GM21360 (cell line): Measurements from ENCODE around the gene TMEM95.

Experiments used
- ATAC-seq: cut with Tn5 transposase; IDR thresholded peaks from one replicate; pipeline ENCODE4 v1.9.1; 2021; ENCODE audit warnings: mild to moderate bottlenecking, moderate library complexity; ENCODE audit not compliant: unreplicated experiment

TMEM95 gene

DNA sequence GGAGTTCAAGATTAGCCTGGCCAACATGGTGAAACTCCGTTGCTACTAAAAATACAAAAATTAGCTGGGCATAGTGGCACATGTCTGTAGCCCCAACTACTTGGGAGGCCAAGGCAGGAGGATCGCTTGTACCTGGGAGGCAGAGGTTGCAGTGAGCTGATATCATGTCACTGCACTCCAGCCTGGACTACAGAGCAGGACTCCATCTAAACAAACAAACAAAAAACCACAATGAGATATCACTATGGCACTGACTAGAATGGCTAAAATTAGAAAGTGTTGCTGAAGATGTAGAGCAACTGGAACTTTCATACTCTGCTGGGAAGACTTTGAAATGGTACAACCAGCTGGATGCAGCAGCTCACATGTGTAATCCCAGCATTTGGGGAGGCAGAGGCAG lies 19.4 kb downstream of the TMEM95 start:
- ATAC-seq, result no peak

DNA sequence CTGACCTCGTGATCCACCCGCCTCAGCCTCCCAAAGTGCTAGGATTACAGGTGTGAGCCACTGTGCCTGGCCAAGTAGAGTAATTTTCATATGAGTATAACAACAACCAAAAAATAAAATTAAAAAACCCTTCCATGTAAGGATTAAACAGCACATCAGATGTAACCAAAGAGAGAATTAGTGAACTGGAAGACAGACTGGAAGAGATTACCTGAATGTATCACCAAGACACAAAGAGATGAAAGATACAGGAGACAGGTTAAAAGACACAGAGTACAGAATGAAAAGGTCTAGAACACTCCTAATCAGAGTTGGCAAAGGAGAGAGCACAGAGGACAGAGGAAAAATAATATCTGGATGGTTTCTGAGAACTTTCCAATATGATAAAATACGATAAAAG lies 24.2 kb downstream of the TMEM95 start:
- ATAC-seq, result no peak

DNA sequence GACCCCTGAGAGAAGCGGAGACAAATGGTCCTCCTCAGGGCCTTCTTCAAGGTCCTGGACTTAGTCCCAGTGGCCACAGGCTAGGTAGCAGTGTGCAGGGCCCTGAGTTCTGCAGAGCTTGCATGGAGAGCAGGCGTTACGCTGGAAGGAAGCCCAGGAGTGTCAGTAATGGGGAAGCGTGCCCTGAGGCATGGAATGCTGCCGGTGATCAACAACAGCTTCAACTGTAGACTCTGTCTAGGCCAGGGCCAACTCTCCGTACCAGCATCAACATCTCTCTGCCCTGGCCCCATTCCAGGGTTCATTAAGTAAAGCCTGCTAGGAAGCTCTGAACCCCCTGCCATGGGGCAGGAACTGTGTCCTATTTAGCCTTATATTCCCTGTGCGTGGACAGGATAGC lies 25.4 kb downstream of the TMEM95 start:
- no peak for ATAC-seq

DNA sequence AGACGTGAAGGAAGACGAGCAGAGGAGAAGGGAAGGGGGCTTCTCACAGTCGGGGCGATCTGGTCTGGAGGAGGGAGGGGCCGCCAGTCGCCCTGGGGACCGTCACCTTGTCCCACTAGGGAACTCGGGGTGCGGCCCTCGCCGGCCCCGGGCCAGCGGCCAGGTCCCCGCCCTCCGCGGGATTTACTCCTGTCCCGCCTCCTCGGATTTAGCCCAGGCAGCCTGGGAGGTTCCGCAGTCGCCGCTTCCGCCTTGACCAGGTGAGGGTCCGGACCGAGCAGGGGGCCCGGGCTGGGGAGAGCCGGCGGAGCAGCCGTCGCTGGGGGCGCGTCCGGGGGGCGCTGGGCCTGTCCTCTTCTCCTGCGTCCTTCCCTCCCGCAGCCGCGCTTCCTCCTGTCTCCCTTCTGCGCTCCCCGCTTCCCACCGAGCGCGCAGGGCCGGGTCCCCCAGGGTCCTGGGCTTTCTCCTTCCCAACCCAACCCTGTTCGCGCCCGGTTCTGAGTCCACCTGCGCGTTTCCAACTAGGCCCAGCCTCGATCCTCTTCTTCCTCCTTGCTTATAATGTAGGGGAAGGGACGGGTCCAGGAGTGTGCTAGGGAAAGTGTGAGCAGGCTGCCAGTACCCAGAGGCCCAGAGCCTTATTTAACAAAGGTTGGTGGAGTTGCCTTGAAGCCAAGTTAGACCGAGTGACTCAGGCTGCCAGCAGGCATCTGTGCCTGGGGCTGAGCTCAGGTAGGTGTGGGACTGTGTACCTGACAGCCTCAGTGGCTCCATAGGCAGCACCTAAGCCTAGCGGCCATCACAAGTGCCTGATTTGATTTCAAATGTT lies 26.1 kb downstream of the TMEM95 start, which contains the start of gene TNK1:
TNK1 (plus strand) TSS at position 235 of the 829 bp plus-strand sequence. CDS start 1,838 bp downstream, outside the sequence.
- no peak for ATAC-seq

DNA sequence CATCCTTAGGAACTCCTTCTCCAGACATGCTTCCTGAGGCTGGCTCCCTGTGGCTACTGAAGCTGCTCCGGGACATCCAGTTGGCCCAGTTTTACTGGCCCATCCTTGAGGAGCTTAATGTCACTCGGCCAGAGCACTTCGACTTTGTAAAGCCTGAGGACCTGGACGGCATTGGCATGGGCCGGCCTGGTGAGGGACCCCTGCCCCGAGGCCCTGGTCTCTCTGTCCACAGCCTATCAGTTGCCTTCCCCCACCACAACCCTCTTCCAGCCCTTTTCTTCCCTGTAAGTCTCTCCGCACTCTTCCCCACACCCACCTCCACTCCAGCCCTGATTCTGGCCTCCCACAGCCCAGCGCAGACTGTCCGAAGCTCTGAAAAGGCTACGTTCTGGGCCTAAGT lies 27.9 kb downstream of the TMEM95 start:
- ATAC-seq, result no peak

DNA sequence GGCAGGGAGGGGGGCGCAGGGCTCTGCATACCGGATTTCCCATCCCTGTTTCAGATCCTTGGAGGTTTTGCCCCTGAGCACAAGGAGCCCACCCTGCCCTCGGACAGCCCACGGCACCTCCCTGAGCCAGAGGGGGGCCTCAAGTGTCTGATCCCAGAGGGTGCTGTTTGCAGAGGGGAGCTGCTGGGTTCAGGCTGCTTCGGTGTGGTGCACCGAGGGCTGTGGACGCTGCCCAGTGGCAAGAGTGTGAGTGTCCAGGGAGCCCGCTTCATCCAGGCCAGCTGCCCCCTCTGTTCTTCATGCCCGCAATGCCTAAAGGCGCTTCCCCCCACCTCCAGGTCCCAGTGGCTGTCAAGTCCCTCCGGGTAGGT lies 28.4 kb downstream of the TMEM95 start:
- no peak for ATAC-seq

DNA sequence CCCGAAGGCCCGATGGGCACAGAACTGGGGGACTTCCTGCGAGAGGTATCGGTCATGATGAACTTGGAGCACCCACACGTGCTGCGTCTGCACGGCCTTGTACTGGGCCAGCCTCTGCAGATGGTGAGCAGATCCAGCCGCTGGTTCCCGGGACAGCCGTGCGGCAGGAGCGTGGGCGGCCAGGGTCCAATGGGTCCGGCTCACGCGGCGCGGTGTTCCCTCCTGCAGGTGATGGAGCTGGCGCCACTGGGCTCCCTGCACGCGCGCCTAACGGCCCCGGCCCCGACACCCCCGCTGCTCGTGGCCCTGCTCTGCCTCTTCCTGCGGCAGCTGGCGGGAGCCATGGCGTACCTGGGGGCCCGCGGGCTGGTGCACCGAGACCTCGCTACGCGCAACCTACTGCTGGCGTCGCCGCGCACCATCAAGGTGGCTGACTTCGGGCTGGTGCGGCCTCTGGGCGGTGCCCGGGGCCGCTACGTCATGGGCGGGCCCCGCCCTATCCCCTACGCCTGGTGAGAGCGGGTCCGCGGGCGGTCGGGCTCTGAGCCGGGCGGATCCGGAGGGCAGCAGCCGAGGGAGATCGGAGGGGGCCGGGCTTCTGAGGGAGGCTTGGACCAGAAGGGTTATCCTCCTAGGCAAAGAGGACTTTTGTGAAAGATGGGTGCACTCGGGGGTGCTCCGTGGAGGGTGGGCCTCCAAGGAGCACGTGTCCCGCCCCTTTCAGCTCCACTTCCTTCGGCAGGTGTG lies 29.0 kb downstream of the TMEM95 start:
- peak; percentile 48 for ATAC-seq

DNA sequence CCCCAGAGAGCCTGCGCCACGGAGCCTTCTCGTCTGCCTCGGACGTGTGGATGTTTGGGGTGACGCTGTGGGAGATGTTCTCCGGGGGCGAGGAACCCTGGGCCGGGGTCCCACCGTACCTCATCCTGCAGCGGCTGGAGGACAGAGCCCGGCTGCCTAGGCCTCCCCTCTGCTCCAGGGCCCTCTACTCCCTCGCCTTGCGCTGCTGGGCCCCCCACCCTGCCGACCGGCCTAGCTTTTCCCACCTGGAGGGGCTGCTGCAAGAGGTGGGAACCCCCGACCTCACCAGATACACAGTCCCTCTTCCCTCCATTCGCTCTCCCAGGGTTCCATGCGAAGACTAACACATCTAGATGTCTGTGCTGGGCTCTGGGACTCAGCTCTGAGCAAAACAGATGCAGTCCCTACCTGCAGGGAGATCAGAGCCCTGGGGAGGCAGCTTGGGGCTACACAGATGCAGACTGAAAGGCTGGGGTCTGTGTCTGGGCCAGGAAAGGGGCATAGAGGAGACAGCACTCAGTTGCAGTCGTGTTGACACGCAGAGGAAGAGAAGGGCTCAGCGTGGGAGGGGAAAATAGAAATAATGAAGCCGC lies 29.6 kb downstream of the TMEM95 start:
- no peak for ATAC-seq

DNA sequence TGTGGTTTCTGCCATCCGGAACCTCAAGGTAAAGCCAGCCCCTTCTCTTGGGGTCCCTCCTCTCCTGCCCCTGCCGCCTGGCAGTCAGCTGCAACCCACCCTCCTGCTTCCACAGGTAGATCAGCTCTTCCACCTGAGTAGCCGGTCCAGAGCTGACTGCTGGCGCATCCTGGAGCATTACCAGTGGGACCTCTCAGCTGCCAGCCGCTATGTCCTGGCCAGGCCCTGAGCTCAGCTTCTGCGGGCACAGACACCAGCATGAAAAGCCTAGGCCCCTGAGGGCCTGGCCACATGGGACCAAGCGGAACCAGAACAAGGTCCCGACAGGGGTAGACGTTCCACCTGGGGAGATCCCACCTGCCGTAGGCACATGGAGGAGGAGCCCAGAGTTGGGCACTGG lies 33.9 kb downstream of the TMEM95 start:
- no peak for ATAC-seq

DNA sequence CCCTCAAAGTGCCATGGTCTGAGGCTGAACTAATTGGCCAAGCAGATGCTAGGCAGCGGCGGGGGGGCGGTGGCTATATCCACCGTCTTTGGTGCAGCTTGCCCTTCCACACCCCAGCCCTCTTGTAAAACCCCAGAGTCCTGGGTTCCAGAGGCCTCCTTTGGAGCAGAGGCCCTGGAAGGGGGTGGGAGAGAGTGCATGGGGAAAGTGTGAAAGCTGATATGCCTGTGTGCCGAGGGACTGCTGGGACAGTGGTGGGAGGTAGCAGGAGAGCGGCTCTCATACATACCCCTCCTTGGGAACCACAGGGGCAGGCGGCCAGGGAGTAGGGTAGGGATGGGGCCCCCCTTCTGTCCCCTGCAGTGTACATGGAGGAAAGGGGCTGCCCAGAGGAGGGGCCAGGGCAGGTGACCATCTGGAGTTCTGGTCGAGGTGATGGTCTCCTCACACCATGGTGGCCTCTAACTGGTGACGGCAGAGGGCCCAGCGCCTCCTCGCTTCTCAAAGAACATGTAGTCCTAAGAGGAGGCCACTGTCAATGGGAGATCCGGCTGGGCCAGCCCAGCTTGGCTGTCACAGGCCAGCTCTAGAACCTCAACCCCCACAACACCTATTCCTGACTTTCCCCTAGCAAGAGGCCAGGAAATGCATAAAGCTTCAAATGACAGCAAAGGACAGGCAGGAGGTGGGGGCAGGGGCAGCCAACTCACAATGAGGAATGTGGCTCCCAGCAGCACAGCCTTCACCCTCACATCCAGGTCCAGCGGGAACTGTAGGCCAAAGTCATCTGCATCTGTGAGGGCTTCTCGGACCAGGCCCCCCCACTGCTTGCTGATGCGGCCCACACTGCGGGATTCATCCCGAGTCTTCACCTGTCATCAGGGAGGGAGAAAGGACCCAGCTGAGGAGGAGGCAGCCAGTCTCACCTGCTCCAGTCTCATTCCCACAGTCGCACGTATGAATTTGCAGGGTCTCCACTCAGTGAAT lies 35.3 kb downstream of the TMEM95 start:
- ATAC-seq, result no peak

DNA sequence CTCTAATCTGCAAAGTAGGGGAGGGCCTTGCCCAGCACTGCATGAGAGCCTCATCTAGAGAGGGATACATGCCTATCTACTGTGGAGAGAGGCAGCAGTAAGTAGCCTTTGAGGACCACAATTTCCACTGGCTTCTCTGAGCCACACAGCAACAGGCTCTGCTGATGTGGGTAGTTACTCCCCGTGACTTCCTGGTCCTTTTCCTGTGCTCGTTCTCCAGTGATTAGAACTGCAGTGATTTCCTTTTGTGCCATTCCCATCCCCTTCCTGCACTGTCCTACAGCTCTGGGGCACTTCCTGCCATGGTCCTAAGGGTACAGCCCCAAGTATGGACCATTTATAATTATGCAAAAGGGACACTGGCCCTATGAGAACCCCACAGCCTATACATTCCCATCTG lies 36.4 kb downstream of the TMEM95 start:
- ATAC-seq, result no peak

DNA sequence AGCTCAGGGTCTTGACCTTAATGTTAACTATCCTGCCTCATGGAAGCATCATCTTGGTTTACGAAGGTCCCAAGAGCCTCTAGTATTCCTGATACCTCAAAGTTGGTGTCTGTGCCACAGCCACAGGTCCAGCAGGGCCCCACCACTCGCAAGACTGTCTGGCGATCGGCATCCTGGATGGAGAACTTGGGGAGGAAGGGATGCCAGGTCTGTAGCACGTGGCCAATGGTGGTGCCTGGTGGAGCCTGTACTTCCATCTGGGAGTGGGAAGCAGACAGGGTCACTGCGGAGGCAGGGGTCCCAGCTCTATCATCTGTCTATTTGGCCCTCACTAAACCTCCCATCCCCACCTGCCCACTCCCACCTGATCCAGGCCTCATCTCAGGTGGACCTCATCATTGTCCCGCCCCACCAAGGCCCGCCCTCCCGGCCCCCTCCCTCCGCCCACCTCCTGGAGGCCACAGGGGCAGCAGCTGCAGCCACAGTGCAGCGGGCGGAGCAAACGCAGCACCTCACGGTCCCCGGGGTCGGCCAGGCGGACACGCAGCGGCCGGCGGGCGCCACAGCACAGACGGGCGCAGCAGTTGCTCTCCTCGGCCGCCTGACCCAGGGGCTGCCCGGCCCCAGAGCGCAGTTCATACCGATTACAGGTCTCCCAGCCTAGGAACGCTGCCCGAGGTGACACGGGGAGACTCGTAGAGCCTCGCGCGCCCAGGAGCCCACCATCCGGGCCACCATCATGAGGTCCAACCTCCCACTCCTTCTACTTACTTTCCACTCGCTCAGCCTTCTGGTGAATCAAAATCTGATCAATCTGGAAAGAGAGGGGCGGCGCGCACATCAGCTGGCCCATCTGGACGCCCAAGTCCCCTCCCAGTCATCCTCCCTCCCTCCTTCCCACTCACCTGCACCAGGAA lies 38.0 kb downstream of the TMEM95 start:
- no peak for ATAC-seq

DNA sequence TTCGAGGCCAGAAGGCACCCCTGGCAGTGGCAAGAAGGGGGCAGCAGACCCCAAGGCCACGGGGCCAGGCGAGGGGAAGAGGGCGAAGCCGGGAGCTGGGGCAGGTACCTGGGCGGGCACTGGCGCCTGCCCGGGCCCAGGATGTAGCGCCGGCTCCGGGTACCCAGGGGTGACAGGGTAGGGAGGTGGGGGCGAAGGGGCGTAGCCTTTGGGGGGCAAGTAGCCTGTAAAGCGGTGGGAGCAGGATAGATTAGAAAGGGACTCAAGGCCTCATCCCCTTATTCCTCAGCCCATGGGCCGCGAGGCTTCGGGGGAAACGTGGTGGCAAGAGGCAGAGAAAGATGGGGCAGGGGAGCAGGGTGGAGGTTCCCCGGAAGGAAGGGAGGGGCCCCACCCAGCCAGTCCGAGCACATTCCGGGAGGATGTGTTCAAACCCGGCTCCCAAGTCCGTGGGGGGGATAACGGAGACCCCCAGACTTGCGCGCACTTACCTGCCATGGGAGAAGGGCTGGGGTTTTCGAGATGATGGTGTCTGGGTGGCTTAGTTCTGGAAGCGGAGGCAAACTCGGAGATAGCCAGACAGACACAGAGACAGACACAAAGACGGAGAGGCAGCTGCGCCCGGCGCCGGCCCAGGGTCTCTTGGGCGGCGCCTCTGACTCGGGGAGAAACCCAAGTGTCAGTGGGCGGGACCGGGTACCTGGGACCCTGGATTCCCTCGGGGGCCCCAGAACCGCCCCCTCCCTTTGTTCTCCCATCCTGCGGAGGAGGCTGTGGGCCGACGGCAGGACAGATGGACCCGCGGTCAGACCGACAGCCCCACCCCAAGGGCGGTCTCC lies 38.9 kb downstream of the TMEM95 start:
- ATAC-seq, result peak; percentile 30

DNA sequence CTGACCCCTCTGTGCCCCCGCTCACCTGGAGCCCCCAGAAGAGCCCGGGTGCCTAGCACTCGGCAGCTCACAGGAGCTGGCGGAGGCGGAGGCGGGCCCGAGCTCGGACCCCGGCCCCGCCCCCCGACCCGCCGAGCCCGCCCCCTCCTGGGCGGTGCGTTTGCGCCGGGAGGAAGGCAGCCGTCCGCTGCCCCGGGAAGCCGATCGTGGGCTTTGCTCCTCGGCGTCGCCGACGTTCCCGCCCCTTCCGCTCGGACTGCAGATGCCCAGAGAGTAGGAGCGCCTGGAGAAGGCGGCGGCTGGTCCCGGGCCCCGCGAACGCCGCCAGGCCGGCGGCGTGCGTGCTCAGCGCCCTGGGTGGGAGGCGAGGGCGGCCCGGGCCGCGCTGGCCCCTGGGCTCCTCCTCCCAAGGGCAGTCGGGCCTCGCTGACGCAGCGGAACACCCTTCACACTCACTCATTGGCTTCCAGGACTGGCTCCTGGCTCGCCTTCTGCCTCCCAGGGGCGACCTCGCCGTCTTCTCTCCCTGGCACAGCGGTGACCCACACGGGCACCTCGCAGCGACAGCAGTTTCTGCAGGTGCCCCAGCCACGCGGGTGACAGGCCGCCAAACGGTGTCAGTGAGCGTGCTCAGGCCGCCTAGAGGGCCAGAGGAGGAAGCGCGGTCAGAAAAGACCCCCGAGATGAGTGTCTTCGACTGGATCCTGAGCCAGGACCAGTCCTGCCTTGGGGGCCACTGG lies 39.7 kb downstream of the TMEM95 start, which contains the start of gene PLSCR3:
PLSCR3 (minus strand) TSS at position 74 of the 740 bp plus-strand sequence. CDS start 415 bp downstream, outside the sequence.
- peak; percentile 51 for ATAC-seq

DNA sequence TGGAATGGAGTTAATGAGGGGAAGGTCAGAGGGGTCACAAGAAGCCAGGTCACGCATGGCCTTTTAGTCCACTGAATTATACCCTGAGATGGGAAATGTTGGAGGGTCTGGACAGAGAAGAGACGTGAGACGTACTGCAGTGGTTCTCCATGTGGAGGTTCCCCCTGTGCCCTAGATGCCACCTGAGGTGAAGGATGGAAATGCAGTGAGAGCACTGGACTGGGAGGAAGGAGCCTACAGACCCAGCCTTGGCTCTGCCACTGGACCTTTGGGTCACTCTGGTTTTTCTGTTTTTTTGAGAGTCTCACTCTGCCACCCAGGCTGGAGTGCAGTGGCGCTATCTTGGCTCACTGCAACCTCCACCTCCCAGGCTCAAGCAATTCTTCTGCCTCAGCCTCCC lies 41.2 kb downstream of the TMEM95 start:
- ATAC-seq, result no peak

DNA sequence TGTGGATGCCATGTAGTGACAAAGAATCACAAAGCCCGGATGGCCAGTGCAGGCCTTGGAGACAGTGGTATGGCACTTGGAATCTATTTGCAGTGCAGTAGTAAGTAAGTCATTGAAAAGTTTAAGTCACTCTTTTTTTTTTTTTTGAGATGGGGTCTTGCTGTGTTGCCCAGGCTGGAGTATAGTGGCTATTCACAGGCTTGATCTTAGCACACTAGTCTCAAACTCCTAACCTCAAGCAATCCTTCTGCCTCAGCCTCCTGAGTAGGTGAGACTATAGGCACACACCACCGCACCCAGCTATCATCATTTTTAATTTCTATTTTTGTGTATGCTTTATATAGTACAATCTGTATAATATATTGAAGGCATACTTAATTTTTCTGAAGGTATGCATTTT lies 43.7 kb downstream of the TMEM95 start:
- no peak for ATAC-seq

DNA sequence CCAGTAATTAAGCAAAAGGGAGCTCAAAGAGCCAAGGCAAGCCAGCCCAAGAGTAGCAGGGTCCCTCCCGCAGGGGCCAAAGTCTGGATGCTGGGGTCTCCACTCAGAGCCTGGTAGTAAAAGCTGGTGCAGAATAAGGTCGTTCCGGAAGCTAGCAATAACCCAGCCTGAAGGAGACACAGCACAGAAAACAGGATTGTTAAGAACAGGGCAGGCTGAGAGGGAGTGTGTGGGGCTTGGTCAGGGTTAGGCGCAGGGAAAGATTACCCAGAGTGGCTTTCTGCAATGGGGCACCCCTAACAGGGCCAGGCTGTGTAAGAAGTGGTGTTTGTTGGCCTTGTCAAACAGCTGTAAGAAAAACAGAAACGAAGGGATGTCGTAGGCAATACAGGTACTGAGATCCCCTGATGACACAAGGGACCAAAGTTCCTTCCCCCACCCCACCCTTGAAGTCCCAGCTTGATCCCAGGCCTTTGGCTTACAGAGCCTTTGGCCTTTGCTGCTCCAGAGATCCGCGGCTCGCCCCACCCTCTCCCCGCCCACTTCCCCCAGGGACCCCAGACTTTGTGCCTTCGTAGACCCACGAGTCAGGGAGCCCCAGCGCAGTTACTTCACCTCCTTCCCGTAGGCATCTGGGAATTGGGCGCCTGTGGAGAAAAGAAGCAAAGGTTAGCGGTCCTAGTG lies 48.2 kb downstream of the TMEM95 start:
- ATAC-seq, result no peak

DNA sequence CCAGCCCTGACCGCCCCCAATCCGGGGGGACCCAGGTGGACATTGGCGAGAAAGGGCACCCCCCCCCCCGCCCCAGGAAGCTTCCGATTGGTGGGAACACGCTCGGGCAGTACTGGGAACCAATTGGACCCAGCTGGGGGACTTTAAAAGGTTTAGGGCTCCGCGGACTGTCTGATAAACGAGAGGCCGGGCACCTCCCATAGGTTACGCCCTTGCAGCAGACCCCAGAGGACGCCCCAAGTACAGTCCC lies 48.7 kb downstream of the TMEM95 start:
- no peak for ATAC-seq
